ENCODE data around the gene SULF2.
"Not testable (repeated sequence)": the region's sequence is repeated elsewhere in the genome, so short reads cannot be mapped to it uniquely, and the experiment has no call there.

SULF2 gene

DNA sequence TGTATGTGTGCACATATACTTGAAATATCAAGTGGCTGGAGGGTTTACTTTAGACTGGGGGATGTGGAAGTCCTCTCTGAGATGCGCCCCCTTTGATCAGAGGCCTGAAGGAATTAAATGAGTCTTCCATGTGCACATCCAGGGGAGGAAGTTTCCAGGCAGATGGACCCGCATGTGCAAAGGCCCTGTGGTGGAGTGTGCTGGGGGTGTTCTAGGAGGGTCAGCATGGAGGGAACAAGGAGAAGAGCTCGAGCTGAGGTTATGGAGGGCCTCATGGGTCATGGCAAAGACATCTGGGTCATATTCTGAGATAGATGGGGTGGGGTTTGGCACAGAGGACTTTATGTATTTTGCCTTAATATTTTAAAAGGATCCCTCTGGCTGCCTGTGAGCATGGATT, 17.7 kb upstream of the SULF2 start:
- H3K4me1 ChIP-seq (ENCODE audit: control insufficient read depth, insufficient read depth, low read length), result no peaks in the 10 kb centered on the region
- no peaks in the 10 kb centered on the region for H3K36me3 ChIP-seq (ENCODE audit: control insufficient read depth, insufficient read depth, low read length, severe bottlenecking)
- no peak overlapping the region for H3K4me3 ChIP-seq (ENCODE audit: low read length)
- DNase-seq (ENCODE audit: low read depth), result no peak
- H3K27me3 ChIP-seq (replicated peaks; ENCODE audit: control insufficient read depth, insufficient read depth, low read length), result peaks cover 65% of the 10 kb centered on the region
- H3K9me3 ChIP-seq (ENCODE audit: control insufficient read depth, low read length), result no peaks in the 10 kb centered on the region
- H3K9ac ChIP-seq (ENCODE audit: low read length), result no peak overlapping the region

DNA sequence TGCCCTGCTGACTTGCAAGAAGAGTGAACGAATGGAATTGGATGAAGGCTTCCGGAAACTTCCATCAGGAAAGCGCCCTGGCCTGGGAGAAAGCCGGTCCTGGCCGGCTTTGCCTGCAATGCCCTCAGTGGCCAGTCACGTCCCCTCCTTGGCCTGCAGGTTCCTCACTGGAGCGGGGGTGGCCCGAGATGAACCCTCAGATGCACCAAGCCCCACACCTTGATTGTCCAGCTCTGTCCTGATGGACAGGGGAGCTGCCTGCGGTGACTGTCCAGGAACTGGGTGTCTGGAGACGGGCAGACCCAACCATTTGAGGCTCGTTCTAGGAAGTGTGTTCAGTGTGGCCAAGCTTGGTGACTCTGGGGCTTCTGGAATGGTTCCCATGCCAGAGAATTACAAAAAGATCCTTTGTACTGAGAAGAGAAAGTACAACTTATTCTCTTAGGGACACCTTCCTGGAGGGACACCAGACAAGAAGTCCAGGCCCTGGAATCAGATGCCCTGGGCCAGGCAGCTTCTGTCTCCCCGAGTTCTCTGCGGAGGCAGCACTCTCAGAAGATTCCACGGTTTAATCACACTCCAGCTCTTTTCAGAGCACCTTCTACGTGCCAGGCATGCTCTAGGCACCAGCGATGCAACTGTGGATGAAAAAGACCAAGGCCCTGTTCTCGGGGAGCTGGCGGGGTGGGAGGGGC, 17.1 kb upstream of the SULF2 start:
- Histone ChIP-seq H3K4me3 (ENCODE audit: low read length) (no peak overlapping the region), H3K36me3 (ENCODE audit: control insufficient read depth, insufficient read depth, low read length, severe bottlenecking) (no peaks in the 10 kb centered on the region), H3K27me3 (replicated peaks; ENCODE audit: control insufficient read depth, insufficient read depth, low read length) (peaks cover 63% of the 10 kb centered on the region), H3K4me1 (ENCODE audit: control insufficient read depth, insufficient read depth, low read length) (no peaks in the 10 kb centered on the region), H3K9ac (ENCODE audit: low read length) (no peak overlapping the region), H3K9me3 (ENCODE audit: control insufficient read depth, low read length) (no peaks in the 10 kb centered on the region)
- no peak for DNase-seq (ENCODE audit: low read depth)

DNA sequence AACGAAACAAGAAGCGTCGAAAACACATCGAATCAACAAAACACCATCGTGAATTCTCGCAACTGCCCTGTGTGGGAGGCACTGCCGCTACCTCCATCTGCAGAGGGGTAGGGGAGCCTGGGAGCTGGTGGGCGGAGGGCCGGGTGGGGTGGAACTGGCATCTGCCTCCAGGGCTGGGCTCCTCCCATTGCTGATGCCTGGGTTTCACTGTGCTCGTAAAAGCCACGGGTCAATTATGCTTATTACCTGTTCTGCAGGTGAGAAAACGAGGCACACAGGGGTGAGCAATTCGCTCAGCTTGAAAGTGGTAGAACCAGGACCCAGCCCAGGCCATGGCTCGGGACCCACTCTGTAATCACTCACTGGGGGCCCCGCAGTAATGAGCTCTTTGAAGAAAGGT, 16.5 kb upstream of the SULF2 start:
- Histone ChIP-seq H3K27me3 (replicated peaks; ENCODE audit: control insufficient read depth, insufficient read depth, low read length) (peaks cover 63% of the 10 kb centered on the region), H3K4me1 (ENCODE audit: control insufficient read depth, insufficient read depth, low read length) (no peaks in the 10 kb centered on the region), H3K36me3 (ENCODE audit: control insufficient read depth, insufficient read depth, low read length, severe bottlenecking) (no peaks in the 10 kb centered on the region), H3K4me3 (ENCODE audit: low read length) (no peak overlapping the region), H3K9me3 (ENCODE audit: control insufficient read depth, low read length) (no peaks in the 10 kb centered on the region), H3K9ac (ENCODE audit: low read length) (no peak overlapping the region)
- DNase-seq (ENCODE audit: low read depth), result no peak

DNA sequence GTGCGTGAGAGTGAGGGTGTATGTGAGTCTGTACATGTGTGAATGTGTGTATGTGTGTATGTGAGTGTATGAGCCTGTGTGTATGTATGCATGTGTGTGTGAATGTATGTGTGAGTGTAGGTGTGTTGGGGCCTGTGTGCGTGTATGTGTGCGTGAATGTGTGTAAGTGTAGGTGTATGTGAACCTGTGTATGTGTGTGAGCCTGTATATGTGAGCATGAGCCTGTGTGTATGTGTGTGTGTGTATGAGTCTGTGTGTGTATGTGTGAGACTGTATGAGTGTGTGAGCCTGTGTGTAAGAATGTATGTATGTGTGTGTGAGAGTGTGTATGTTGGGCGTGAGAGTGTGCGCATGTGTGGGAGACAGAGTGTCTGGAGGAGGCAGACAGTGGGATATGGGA, 15.8 kb upstream of the SULF2 start:
- H3K4me3 ChIP-seq (ENCODE audit: low read length), result no peak overlapping the region
- H3K9ac ChIP-seq (ENCODE audit: low read length), result no peak overlapping the region
- H3K4me1 ChIP-seq (ENCODE audit: control insufficient read depth, insufficient read depth, low read length), result no peaks in the 10 kb centered on the region

DNA sequence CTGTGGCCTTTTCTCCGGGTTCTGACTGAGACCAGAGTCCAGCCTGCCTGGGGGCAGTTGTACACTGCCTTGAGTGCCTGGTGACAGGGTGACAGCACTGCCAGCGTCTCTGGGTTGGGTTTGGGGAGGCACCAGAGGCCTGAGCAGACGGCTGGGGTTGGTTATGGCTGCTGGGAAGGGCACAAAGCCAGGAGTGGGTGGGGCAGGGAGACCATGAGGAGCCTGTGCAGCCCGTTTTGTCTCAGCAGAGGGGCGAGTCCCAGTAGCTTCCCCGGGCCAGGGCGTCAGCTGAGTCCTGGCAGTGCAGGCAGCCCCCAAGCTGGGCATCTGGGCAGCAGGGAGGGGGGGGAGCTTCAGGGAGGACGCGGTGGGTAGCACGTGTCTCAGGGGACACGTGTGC, 15.3 kb upstream of the SULF2 start:
- H3K4me1 ChIP-seq (ENCODE audit: control insufficient read depth, insufficient read depth, low read length), result no peaks in the 10 kb centered on the region
- H3K36me3 ChIP-seq (ENCODE audit: control insufficient read depth, insufficient read depth, low read length, severe bottlenecking), result no peaks in the 10 kb centered on the region

More for the DNA sequence above, 15.8 kb upstream of the SULF2 start:
- Histone ChIP-seq H3K36me3 (ENCODE audit: control insufficient read depth, insufficient read depth, low read length, severe bottlenecking) (no peaks in the 10 kb centered on the region), H3K9me3 (ENCODE audit: control insufficient read depth, low read length) (no peaks in the 10 kb centered on the region), H3K27me3 (replicated peaks; ENCODE audit: control insufficient read depth, insufficient read depth, low read length) (peaks cover 58% of the 10 kb centered on the region)
- no peak for DNase-seq (ENCODE audit: low read depth)

DNA sequence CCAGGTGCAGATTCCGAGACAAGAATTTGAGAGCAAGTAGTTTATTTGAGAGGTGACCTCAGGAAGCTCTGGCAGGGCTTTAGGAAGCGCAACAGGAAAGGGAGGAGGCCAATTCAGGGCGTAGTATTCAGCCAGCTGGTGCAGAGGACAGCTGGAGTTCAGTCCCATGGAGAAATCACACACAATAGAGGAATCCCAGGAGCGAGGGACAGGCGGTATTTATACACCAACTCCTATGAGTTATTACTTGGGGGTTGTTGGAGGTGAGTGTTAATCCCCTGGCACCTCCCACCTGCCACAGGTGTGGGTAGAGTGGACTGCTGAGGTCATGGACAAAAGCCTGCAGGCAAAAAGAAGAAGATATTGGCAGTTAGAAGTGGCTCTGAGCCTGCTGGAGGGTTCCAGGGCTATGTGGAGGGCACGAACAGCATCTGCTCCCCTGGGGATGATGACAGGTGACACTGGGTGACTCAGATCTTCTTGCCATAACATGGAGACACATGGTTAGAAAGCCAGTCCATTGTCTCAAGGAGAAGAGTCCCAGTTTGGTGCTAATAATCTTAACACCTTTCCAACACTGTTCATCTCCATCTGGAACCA, 13.9 kb upstream of the SULF2 start:
- Histone ChIP-seq H3K9me3 (ENCODE audit: control insufficient read depth, low read length) (no peaks in the 10 kb centered on the region), H3K4me3 (ENCODE audit: low read length) (no peak overlapping the region), H3K36me3 (ENCODE audit: control insufficient read depth, insufficient read depth, low read length, severe bottlenecking) (no peaks in the 10 kb centered on the region), H3K9ac (ENCODE audit: low read length) (no peak overlapping the region), H3K4me1 (ENCODE audit: control insufficient read depth, insufficient read depth, low read length) (no peaks in the 10 kb centered on the region), H3K27me3 (replicated peaks; ENCODE audit: control insufficient read depth, insufficient read depth, low read length) (peaks cover 55% of the 10 kb centered on the region)
- no peak for DNase-seq (ENCODE audit: low read depth)

More for the DNA sequence above, 15.3 kb upstream of the SULF2 start:
- Histone ChIP-seq H3K9me3 (ENCODE audit: control insufficient read depth, low read length) (no peaks in the 10 kb centered on the region), H3K9ac (ENCODE audit: low read length) (no peak overlapping the region), H3K27me3 (replicated peaks; ENCODE audit: control insufficient read depth, insufficient read depth, low read length) (peaks cover 57% of the 10 kb centered on the region), H3K4me3 (ENCODE audit: low read length) (no peak overlapping the region)
- DNase-seq (ENCODE audit: low read depth), result no peak

DNA sequence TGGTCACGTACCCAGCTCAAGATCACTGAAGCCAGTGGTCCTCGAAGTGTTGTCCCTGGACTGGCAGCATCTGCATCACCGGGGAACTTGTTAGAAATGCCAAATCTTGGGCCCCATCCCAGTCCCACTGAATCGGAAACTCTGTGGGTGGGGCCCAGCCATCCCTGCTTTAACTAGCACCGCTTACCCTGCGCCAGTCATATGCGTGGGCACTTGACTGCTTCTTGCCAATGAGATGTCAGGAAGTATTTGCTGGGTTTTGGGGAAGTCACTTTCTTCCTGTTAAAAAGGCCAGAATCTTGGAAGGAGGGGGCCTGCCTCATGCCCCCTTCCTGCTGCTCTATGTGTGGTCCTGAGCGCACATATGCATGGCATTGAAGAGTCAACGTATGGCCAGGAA, 11.7 kb upstream of the SULF2 start:
- H3K9ac ChIP-seq (ENCODE audit: low read length), result no peak overlapping the region
- H3K27me3 ChIP-seq (replicated peaks; ENCODE audit: control insufficient read depth, insufficient read depth, low read length), result peaks cover 47% of the 10 kb centered on the region
- H3K4me3 ChIP-seq (ENCODE audit: low read length), result no peak overlapping the region
- H3K4me1 ChIP-seq (ENCODE audit: control insufficient read depth, insufficient read depth, low read length), result peaks cover 5% of the 10 kb centered on the region
- no peaks in the 10 kb centered on the region for H3K9me3 ChIP-seq (ENCODE audit: control insufficient read depth, low read length)
- no peaks in the 10 kb centered on the region for H3K36me3 ChIP-seq (ENCODE audit: control insufficient read depth, insufficient read depth, low read length, severe bottlenecking)
- DNase-seq (ENCODE audit: low read depth), result no peak

DNA sequence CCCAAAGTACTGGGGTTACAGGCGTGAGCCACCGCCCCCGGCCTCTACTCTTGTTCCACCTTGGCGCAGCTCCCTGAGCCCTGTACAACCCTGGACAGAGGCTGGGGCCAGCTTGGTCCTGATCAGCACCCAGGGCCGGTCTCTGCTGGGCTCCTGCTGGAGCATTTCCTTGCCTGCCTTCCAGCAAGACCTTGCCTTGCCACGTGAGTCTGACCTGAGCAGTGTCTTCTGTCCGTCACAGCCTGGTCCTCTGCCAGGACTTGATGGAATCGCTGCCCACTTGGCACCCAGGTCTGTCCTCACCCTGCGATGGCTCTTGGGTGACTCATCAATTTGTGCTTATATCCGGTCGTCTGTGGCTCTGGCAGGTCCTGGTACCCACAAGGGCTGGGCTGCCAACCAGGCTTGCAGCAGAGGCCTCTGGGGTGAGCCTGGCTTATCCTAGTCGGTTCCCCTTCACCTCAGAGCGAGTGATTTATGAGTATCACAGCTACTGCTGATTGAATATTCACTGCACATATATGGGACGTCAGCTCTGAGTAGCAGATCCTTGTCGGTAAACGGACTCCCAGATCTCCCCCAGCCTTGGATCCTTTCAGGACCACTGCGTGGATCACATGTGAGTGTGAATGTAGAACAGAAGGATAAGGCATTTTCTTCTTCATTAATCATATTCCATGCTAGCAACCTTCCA, 10.1 kb upstream of the SULF2 start:
- peaks cover 32% of the 10 kb centered on the region for H3K27me3 ChIP-seq (replicated peaks; ENCODE audit: control insufficient read depth, insufficient read depth, low read length)
- DNase-seq (ENCODE audit: low read depth), result peak; percentile 2
- no peaks in the 10 kb centered on the region for H3K9me3 ChIP-seq (ENCODE audit: control insufficient read depth, low read length)
- H3K9ac ChIP-seq (ENCODE audit: low read length), result no peak overlapping the region
- H3K4me1 ChIP-seq (ENCODE audit: control insufficient read depth, insufficient read depth, low read length), result peaks cover 21% of the 10 kb centered on the region
- H3K36me3 ChIP-seq (ENCODE audit: control insufficient read depth, insufficient read depth, low read length, severe bottlenecking), result no peaks in the 10 kb centered on the region
- no peak overlapping the region for H3K4me3 ChIP-seq (ENCODE audit: low read length)

DNA sequence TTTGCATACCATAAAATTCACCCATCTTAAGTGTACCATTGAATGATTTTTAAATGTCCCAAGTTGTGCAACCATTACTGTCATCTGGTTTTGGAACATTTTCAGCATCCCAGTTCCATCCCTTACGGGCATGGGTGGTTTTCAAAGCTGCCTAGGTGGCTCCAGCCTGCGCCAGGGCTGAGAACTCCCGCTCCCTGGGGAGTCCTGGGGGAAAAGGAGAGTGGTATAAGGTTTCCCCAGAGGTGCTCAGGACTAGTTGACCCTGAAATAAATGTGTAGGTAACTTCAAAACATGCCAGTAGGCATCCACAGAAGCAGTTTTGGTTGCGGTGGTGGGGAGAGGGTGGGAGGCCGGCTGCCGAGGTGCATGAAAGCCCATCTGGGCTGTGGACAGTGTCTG, 9.0 kb upstream of the SULF2 start:
- not testable (repeated sequence) for H3K9me3 ChIP-seq (ENCODE audit: control insufficient read depth, low read length); H3K9ac ChIP-seq (ENCODE audit: low read length); H3K36me3 ChIP-seq (ENCODE audit: control insufficient read depth, insufficient read depth, low read length, severe bottlenecking); DNase-seq (ENCODE audit: low read depth); H3K4me3 ChIP-seq (ENCODE audit: low read length)
- Histone ChIP-seq H3K4me1 (ENCODE audit: control insufficient read depth, insufficient read depth, low read length) (peaks cover 30% of the 10 kb centered on the region), H3K27me3 (replicated peaks; ENCODE audit: control insufficient read depth, insufficient read depth, low read length) (peaks cover 23% of the 10 kb centered on the region)

DNA sequence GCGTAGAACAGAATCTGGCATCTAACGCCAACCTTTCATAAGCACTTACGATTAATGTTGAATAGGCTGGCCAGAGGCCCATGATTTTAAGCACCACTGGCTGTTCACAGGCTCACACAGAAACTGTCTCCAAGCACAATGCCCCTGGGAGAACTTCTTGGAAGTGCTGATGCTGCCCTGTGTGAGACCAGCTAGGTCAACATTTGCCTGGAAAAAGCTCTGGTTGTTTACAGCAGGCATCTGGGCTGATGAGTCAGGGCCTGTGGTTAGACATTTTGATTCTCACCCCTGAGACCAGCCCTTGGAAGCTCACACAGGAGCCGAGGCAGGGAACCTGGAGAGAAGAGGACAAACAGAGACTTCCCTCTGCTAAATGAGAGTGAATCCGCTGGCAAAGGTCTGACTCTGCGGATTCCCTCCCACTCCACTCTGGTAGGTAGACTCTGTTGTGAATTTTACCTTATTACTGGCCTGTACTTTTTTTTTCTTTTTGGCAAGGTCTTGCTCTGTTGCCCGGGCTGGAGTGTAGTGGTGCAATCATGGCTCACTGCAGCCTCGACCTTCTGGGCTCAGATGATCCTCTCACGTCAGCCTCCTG, 6.8 kb upstream of the SULF2 start:
- DNase-seq (ENCODE audit: low read depth), result peak; percentile 92
- H3K4me1 ChIP-seq (ENCODE audit: control insufficient read depth, insufficient read depth, low read length), result peaks cover 30% of the 10 kb centered on the region

DNA sequence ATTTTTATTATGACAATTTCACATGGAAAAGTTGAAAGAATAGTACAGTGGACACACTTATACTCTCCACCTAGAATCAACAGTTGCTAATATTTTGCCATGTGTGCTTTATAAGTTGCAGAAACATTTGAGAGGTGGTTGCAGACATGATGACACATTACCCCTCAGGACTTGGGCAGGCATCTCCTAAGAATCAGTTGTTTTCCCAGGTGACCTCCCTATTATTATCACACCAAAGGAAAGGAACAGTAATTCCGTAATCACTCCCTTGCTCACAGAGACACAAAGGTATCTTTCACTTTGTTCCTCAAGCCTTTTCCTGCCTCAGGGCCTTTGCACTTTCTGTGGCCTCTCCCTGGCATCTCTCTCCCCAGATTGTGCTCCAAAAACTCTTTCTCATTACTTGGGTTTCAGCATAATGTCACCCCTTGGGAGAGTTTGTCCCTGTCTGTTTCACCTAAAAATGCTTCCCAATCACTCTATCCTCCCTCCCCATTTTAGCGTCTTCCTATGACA, 5.9 kb upstream of the SULF2 start:
- Histone ChIP-seq H3K4me1 (ENCODE audit: control insufficient read depth, insufficient read depth, low read length) (peaks cover 33% of the 10 kb centered on the region), H3K36me3 (ENCODE audit: control insufficient read depth, insufficient read depth, low read length, severe bottlenecking) (no peaks in the 10 kb centered on the region), H3K9me3 (ENCODE audit: control insufficient read depth, low read length) (no peaks in the 10 kb centered on the region), H3K4me3 (ENCODE audit: low read length) (no peak overlapping the region), H3K27me3 (replicated peaks; ENCODE audit: control insufficient read depth, insufficient read depth, low read length) (peaks cover 32% of the 10 kb centered on the region), H3K9ac (ENCODE audit: low read length) (no peak overlapping the region)
- peak; percentile 1 for DNase-seq (ENCODE audit: low read depth)

More for the DNA sequence above, 6.8 kb upstream of the SULF2 start:
- H3K4me3 ChIP-seq (ENCODE audit: low read length), result no peak overlapping the region
- H3K9ac ChIP-seq (ENCODE audit: low read length), result no peak overlapping the region
- peaks cover 34% of the 10 kb centered on the region for H3K27me3 ChIP-seq (replicated peaks; ENCODE audit: control insufficient read depth, insufficient read depth, low read length)
- no peaks in the 10 kb centered on the region for H3K36me3 ChIP-seq (ENCODE audit: control insufficient read depth, insufficient read depth, low read length, severe bottlenecking)
- no peaks in the 10 kb centered on the region for H3K9me3 ChIP-seq (ENCODE audit: control insufficient read depth, low read length)

All from adipocyte (in vitro differentiated cells).